Posterior vena cava (tissue), 2 donors: Measurements from ENCODE around the gene SORCS2. TPM values are rescaled to one million over a fixed set of nuclear protein-coding genes. Genes with fewer than 3 reads are reported as not detected.

Experiments
- DNase-seq: peaks from one replicate; pipeline ENCODE4 v3.0.0-alpha.2; 2020; ENCODE audit warnings: low spot score
- intact Hi-C, 2 donors: fragments of 100-400 bp; cut with DNase I; formaldehyde crosslinking; loops; one replicate each; pipeline versions ENCODE4 v1.14.1 to v1.14.2; 2022 to 2023
- total RNA-seq, 2 donors: library from RNA; stranded (reverse); fragmentation: NEBNext Ultra II Directional; extraction: Animal tissue kit (Norgen Biotek cat#: 25700); gene quantifications; one replicate each; pipeline ENCODE4 v1.2.1, GENCODE V29; 2021
- donor health status: DM: yes; HTN: yes; CAD: no.
- donor health status: DM: yes; HTN: yes; CAD: no.

The SORCS2 gene
- total RNA-seq, 2 donors from 2014 or later: 5.0 to 11.9 TPM

DNA sequence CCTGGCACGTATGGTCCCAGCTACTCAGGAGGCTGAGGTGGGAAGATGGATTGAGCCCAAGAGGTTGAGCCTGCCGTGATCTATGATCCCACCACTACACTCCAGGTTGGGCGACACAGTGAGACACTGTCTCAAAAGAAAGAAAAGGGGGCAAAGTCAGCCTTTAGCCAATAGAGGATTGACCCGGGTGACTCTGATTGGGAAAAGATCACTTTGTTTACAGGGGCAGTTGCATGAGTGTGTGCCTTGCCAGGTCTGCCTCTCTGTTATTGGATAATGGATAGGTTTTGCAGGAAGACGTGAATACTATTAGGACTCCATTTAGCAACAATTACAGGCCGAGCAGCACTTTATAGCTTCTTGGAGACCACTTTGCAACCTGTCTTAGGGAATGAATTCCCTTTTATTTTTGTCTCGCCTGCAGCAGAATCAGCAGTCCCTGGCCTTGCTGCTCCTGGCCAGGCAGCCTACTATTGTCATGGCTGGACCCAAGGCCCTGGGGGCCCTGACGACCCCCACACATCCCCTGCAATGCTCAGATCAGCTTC is 345.6 kb downstream of the SORCS2 start:
- DNase-seq: no peak
- intact Hi-C loops: no loop called here

DNA sequence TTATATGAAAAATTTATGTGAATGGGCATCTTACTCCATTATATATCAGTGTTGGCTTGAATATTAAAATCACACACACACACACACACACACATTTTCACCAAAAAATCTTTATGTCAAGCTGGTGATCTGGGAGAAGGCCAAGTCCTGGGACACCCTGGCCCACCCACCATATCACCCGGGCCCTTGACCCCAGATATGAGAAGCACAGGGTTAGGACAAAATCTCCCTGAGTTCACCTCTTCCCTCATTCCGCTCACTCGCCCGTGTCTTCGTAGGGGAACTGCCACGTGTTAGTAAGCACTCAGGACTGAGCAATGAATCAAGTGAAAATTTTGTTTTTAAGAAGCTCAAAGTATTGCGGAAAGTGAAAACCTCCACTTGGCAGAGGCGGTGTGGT is 346.2 kb downstream of the SORCS2 start:
- no peak for DNase-seq
- intact Hi-C loops: no loop called here

DNA sequence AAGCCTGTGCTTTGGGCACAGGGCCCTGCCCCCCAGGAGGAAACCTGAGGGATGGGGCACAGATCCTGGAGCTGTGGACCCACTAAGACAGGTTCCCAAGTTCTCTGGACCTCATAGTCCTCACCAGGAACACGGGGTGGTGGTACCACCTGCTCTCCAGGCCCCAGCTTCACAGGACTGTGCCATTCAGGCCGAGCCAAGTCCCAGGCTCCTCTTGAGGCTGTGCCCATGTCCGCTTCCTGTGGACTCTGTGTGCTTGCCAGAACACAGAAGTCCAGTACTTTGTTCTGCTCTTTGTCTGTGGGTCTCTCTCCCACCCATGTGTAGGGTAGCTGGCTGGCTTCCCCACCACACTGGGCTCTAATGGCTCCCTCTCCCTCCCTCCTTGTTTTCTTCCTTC is 346.8 kb downstream of the SORCS2 start:
- intact Hi-C loops: no loop called here
- DNase-seq: no peak

DNA sequence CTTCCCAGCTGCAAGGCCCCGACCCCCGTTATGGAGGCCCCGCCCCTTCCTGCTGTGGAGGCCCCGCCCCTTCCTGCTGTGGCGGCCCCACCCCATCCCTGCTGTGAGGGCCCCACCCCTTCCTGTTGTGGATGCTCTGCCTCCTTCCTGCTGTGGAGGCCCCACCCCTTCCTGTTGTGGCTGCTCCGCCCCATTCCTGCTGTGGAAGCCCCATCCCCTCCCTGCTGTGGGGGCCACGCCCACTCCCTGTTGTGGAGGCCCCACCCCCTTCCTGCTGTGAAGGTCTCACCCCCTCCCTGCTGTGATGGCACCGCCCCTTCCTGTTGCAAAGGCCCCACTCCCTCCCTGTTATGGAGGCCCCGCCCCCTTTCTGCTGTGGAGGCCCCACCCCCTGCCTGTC is 347.3 kb downstream of the SORCS2 start:
- intact Hi-C loops: no loop called here

DNA sequence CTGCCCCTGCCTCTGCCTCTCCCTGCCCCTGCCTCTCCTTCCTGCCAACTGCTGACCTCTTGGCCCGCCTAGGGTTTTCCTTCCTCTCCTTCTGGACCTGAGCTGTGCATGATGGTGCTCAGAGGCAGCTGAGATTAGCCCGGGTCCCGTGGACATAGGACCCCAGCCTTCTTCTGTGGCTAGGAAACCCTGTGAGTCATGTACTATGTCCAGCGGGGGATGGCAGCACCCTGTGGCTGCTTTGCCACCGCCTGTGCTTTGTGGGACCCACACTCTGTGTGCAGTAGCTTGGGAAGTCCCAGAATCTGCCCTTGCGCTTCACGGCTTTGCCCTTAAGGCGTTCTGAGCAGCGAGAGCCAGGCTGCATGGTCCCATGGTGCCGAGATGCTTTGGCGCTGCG is 347.9 kb downstream of the SORCS2 start:
- DNase-seq: no peak
- intact Hi-C loops: no loop called here

More for the DNA sequence above, 347.3 kb downstream of the SORCS2 start:
- no peak for DNase-seq

DNA sequence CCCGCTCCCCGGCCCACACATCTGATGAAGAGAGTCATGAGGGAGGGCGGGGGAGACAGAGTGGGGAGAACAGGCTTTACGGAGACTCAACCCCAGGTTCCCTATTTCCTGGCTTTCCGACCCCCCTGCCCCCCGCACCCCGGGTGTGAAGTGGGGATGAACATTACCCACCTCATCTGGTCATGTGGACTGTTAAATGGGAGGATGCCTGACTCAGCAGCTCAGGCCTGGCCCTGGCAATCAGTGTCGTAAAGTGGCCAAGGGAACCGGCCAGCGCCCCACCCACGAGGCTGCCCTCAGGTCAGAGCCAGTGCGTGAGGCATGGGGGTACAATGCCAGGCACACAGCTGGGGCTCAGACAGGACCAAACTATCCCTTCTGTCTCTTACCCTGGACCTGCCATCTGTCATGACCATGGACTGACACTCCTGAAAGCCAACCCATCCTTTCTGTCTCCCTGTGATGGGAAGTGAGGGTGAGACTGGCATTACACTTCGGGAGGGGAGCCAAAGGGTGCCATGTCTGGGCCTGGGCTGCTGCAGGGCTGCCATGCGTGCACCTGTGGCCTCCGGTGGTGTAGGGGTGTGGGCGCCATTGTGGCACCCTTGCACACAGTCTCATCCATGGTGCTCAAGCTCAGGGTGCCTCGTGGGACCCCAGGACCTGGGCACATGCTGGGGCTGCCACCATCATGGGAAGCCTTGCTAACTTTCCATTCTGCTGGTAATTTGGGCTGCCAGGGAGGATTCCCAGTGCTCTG is 348.5 kb downstream of the SORCS2 start:
- intact Hi-C loops: loop anchor here in 1 of 2 donors (1.0 kb wide), 1 partner anchor 46 kb away; no protein-coding TSS in a partner anchor

DNA sequence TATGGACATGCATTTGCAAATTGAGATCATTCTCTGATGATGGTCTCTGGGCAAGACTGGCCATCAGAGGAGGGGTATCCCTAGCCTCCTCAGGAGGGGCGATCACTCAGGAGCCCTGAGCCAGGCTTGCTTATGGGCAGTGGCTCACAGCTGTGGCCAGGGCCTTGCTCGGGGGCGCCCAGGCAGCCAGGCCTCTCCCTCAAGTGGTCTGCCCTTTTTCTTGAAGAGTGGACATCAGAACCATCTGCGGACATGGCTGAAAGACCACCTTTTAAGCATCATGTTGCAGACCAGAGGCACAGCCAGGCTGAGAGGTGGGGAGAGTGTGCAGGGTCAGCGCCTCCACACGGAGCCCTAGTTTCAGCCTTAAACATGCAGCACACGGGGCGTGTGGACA is 349.1 kb downstream of the SORCS2 start:
- intact Hi-C loops: loop anchor here in 1 of 2 donors (1.0 kb wide), 1 partner anchor 46 kb away; no protein-coding TSS in a partner anchor

More for the DNA sequence above, 348.5 kb downstream of the SORCS2 start:
- DNase-seq: no peak

DNA sequence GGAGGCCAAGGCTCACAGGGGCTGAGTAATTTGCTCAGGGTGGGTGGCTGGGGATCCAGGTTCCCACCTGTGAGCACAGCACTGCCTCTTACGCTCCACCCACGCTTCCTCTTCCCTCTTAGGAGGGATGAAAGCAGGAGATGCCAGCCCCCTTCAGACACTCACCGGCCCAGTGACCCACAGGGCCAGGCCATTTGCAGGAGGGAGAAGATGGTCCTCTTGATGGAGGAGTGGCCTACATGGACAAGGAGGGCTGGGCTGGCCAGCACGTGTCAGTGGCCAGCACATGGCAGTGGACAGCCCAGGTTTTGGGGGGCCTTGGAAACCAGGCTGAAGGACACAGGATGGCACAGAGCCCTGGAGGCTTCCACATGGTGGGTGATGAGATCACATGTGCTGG is 350.4 kb downstream of the SORCS2 start:
- DNase-seq: no peak
- intact Hi-C loops: no loop called here

More for the DNA sequence above, 349.1 kb downstream of the SORCS2 start:
- DNase-seq: no peak

DNA sequence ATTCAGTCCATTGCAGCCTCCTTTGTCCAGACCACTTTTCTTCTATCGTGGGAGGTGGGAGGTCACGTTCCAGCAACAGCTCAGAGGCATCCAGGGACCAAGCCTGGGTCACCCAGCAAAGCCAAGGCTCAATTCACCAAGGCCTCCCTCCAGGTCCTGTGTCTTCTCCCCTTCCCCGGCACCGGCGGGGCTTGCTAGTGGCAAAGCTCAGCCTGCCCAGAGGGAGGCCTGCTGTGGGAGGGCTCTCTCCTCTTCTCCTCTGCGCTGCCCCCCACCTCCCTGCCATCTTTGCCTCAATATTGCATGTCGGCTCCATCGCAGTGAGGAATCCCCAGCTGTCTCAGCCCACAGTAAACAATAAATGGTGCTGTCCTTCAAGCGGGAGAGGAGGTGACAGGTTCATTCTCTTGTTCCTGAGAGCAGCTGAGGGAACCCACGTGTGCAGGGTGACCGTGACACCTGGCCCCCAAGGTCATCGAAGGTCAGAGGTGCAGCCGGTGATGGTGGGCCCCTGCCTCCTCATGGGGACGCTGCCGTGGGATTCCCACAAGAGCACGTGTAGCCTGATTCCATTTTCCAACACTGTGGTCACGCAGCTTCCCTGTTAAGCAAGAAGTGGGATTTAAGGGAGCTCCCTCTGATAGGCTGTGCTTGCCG is 353.9 kb downstream of the SORCS2 start:
- peak; percentile 71 for DNase-seq
- intact Hi-C loops: no loop called here

DNA sequence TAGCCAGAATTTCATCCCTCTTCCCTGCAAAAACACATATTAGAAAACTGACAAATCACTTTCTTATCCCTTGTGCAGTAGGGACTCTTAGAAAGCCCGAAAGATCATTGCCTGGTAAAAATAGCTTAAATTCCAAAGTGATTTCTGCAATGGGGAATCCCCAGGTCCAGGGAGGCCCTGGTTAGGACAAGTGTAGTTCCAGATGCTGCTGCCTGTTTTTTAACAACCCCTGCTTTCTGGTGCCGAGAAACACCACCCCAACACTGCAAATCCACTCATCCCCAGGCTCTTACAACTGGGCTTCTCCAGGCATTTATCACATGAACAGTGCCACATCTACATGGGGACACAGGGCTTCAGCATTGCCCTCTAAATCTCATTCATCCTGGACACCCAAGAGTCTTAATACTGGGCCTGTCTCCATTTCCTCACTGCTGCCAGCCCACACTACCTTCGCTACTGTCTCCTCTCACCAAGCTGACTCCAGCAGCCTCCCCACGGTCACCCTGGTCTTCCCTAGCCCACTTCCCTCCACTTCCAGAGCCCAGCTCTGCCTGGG is 354.6 kb downstream of the SORCS2 start:
- no peak for DNase-seq
- intact Hi-C loops: no loop called here

DNA sequence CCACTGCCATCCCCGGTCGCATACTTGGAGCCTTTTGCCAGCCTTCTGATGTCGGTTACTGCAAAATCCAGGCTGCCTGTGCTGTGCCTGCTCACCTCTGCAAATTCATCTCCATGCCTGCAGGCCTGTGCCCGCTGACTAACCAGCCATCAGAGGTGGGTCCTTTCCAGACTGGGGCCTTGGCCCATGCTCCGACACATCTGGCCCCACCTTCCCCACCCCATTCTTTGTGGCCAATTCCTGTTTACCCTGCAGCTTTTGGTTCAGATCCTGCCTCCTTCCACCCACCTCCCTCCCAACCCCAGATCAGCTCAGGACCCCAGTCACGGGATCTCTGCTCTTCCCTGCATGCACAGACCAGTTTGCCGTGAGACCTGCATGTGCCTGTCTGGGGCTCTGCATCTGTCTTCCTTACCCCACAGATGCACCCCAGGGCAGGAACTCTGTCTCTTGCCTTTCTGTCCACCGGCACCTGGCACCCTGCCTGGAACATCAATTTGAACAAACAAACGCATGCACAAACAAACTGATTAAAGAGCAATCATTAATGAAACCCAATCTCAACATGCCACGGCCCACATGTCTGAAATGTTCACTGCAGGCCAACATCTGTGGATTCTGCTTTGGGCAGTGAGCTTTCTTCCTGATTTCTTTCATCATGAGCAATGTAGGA is 355.2 kb downstream of the SORCS2 start:
- peak; percentile 71 for DNase-seq
- intact Hi-C loops: no loop called here

DNA sequence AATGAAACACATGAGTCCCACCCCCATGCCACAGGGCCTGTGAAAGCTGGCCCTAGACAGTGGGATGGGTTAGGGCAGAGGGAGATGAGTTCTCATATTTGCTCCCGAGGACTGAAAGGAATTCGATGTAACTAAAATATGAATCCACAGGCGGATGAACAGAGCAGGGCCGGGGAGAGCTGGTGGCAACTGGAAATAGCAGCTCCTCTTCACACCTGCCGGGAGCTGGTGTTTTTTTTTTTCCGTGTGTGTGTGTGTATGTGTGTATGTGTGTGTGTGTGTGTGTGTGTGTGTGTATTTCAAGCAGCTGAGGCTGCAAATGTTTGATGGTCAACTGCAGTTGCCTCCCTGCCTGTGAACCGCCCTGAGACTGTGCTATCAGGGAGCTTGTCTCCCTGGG is 357.5 kb downstream of the SORCS2 start:
- intact Hi-C loops: no loop called here

DNA sequence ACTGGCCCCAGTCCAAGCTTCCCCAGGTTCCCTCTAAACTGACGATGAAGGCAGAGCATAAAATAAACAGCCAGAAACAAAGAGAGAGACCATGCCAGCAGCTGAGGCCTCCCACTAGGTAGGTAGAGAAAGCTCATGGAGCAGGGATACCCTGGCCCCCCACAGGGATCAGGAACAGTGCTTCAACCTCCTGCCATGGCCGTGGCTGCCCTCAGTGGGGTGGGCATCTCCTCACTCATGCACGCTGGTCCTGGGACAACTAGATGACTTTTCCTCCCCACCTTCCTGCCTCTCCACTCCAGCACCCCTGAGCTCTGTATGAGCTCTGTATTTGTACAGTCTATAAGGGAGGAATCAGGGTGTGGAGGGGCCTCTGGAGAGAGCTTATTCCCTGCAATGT is 360.1 kb downstream of the SORCS2 start:
- DNase-seq: peak; percentile 45
- intact Hi-C loops: no loop called here

More for the DNA sequence above, 357.5 kb downstream of the SORCS2 start:
- DNase-seq: no peak

DNA sequence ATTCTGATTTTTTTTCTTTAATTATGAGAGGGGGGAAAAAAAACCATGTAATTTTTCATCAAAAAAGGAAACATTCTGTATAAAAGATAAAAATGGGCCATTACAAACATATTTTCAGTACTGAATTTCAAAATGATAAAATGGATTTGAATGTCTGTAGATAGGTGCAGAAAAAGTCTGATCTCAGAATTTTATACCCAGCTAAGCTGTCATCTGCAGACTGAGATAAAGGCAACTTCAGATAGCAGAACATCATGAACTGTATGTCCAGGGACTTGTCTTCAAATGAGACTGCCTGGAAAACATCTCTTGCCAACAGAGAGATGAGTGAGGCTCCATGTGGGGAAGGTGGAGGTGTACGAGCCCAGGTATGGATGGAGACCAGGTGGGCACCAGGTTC is 360.9 kb downstream of the SORCS2 start:
- intact Hi-C loops: no loop called here
- no peak for DNase-seq

DNA sequence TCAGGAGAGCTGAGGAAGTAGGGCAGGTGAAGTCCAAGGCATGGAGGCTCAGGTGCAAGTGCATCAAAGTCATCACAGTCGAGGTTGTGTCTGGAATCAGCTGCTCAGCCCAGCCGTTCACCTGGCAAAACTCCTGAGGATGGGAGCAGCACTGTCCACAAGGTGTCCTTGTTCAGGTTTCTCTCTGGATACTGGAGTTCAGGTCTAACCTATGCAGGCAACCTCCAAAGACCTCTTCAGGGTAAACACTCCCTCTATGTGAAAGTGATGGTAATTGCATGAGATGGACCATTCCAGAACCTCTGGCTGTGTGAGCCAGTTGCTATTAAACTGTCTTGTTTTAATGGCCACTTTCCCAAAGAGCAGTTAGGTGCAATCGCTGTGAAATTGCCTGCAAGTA is 362.6 kb downstream of the SORCS2 start:
- DNase-seq: peak; percentile 63
- intact Hi-C loops: no loop called here

DNA sequence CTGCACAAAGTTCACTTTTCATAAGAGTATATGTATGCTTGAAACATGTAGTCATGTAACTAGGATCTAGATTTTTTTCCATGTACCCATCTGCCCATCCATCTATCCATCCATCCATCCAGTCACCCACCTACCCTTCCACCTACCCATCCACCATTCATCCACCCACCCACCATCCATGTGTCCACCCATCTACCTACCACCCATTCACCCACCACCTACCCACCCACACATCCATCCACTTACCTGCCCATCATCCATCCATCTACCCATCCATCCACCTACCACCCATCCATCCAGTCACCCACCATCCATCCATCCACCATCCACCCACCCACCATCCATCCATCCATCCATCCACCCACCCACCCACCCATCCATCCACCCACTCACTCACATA is 364.2 kb downstream of the SORCS2 start:
- intact Hi-C loops: no loop called here
- peak; percentile 2 for DNase-seq

DNA sequence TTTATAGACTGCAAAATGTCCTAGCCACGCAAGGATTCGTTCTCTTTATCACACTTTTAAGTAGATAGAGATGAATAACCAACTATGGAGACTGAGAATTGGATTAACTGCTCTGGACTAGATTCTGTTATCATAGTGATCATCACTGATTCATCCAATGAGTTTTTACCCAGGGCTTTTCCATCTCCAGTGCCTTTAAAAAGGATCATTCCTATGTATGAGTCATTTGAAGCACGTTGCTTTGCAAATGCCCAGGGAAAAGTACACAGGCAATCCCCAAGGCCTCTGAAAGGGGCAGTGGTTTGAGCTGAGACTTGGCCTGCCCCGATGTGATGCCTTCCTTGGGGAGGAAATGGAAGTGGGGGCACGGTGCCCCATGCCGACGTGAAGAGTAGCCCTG is 365.1 kb downstream of the SORCS2 start:
- intact Hi-C loops: no loop called here
- peak; percentile 47 for DNase-seq

DNA sequence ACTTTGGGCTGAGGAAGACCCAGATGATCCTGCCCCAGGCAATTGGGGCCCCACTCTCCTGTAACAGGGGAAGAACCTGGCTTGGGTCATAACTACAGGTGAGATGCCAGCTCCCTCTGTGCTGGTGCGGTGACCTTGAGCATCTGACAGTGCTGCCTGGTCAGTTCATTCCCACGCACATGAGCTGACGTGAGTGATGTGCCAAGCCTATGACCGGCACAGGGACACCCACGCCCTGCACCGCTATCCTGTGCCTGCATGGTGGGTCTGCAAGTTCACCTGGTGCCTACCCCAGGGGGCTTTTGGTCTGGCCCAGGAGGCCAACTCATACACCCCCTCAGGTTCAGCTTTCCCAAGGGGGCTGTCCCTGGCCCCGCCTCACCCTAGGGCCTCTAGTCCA is 366.1 kb downstream of the SORCS2 start:
- DNase-seq: peak; percentile 65
- intact Hi-C loops: no loop called here

DNA sequence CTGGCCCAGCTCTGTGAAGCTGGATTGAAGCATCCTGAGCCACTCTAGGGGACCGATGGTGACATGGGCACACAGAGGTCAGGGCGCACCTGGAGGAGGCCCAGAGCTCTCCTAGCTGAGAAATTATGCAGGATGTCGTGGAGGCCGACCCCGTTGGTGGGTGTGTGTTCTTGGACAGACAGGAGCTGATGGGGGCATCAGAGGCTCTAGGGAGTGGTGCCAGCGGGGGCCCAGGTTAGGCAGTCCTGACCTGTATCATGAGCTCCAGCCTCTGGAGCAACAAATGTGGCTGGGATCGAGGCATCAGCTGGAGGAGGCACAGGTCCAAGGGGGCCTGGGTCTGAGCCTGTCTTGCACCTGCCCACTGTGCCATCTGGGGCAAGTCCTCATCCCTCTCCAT is 367.0 kb downstream of the SORCS2 start:
- peak; percentile 70 for DNase-seq
- intact Hi-C loops: no loop called here
